WERI-Rb-1 (cell line): ENCODE results near the gene REXO1.

Source experiments
- DNase-seq: peaks from one replicate; pipeline ENCODE4 v3.0.0-alpha.2; 2020
- H3K27ac ChIP-seq: fragments of 250-450 bp; sonication (Bioruptor Pico); 2 replicates; pipeline ENCODE4 v1.5.1; 2020; ENCODE audit warnings: mild to moderate bottlenecking, moderate library complexity
- H3K27me3 ChIP-seq: fragments of 250-450 bp; sonication (Bioruptor Pico); 2 replicates; pipeline ENCODE4 v1.5.1; 2021; ENCODE audit warnings: mild to moderate bottlenecking, low read depth, moderate library complexity; ENCODE audit not compliant: insufficient read depth, severe bottlenecking
- H3K36me3 ChIP-seq: fragments of 250-450 bp; sonication (Bioruptor Pico); 2 replicates; pipeline ENCODE4 v1.5.1; 2020; ENCODE audit warnings: mild to moderate bottlenecking, moderate library complexity
- H3K4me3 ChIP-seq: 2 replicates; pipeline ENCODE4 v1.5.1; 2011; ENCODE audit warnings: low read depth, mild to moderate bottlenecking, control low read depth, low read length
- H3K9me3 ChIP-seq: fragments of 250-450 bp; sonication (Bioruptor Pico); 2 replicates; pipeline ENCODE4 v1.5.1; 2021; ENCODE audit warnings: mild to moderate bottlenecking, moderate library complexity; ENCODE audit not compliant: severe bottlenecking
- TF ChIP-seq, protein P1 (sequence below): IDR thresholded peaks from 2 replicates; pipeline ENCODE4 v1.5.1; 2011; ENCODE audit warnings: low read depth, mild to moderate bottlenecking, control low read depth, inconsistent platforms, low read length

REXO1 gene

DNA sequence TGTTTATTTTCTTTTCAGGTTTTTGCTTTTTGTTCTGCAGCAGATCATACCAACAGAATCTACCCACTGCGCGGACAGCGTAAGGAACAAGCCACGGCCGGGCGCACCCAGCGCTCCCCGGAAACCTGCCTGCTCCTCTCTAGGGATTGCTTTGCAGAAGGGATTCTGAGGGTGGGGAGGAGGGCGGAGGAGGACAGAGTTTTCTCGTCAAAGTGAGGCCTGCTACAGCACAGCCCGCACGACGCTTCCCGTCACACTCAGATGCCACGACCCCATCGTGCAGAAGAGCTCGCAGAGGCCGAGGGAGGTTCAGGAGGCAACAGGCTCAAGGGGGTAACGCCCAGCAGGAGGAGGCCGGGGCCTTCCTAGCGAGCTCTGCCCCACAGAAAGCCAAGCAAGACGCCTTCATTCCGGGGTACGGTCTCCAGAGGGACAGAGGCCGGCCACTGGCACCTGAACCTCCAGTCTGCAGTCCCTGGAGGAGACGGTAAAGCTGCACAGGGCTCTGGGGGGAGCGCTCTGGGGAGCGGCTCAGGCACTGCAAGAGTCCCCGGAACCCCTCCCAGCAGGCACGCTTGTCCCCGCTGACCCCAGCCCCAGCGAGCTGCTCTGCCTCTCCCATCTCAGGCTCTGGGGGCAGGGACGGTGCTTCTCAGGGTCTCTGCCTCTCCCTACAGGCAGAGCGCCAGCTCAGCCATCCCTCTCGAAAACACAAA is 6.9 kb downstream of the REXO1 start:
- H3K27ac ChIP-seq = no peak overlapping the region
- TF ChIP-seq, protein P1, sequence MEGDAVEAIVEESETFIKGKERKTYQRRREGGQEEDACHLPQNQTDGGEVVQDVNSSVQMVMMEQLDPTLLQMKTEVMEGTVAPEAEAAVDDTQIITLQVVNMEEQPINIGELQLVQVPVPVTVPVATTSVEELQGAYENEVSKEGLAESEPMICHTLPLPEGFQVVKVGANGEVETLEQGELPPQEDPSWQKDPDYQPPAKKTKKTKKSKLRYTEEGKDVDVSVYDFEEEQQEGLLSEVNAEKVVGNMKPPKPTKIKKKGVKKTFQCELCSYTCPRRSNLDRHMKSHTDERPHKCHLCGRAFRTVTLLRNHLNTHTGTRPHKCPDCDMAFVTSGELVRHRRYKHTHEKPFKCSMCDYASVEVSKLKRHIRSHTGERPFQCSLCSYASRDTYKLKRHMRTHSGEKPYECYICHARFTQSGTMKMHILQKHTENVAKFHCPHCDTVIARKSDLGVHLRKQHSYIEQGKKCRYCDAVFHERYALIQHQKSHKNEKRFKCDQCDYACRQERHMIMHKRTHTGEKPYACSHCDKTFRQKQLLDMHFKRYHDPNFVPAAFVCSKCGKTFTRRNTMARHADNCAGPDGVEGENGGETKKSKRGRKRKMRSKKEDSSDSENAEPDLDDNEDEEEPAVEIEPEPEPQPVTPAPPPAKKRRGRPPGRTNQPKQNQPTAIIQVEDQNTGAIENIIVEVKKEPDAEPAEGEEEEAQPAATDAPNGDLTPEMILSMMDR = no peak
- H3K27me3 ChIP-seq = no peaks in the 10 kb centered on the region
- H3K36me3 ChIP-seq = peaks cover 18% of the 10 kb centered on the region
- H3K4me3 ChIP-seq = no peak overlapping the region
- no peak for DNase-seq
- no peaks in the 10 kb centered on the region for H3K9me3 ChIP-seq

DNA sequence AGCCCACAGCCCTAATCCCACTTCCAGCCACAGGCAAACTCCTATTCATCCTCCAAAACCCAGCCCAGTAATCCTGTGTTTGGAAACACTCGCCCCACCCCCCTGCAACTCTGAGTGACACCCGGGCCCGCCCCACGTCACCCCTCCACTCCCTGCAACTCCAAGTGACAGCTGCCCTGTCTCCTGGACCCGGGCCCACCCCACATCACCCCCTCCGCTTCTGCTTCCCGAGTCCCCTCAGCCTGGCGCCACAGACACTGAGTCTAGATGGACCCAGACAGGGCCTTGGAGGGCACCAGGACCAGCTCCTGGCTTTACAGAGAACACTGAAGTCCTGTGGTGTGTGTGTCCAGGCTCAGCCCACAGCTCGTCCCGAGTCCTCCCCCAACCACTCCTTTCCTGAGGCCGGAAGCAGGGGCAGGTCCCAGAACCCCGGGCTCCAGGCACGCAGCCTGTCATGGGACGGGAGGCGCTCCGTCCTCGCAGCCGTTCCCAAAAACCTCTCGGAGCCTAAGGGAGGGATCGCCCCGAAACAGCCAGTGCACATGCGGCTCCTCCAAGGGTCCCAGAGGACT is 7.7 kb downstream of the REXO1 start:
- no peaks in the 10 kb centered on the region for H3K27me3 ChIP-seq
- no peak for DNase-seq
- no peak overlapping the region for H3K27ac ChIP-seq

GRCh38 chr19:1839658-1840540 is 8.4 kb downstream of the REXO1 start:
- no peak for DNase-seq
- Histone ChIP-seq H3K27ac (no peak overlapping the region), H3K27me3 (no peaks in the 10 kb centered on the region), H3K9me3 (no peaks in the 10 kb centered on the region), H3K4me3 (no peak overlapping the region), H3K36me3 (peaks cover 3% of the 10 kb centered on the region)
- TF ChIP-seq, protein P1 = no peak

More for the DNA sequence above, 7.7 kb downstream of the REXO1 start:
- TF ChIP-seq, protein P1 = no peak
- H3K9me3 ChIP-seq = no peaks in the 10 kb centered on the region
- no peak overlapping the region for H3K4me3 ChIP-seq
- peaks cover 10% of the 10 kb centered on the region for H3K36me3 ChIP-seq

GRCh38 chr19:1837625-1838105 is 10.6 kb downstream of the REXO1 start:
- peak; percentile 79 for DNase-seq
- TF ChIP-seq, protein P1 = peak; percentile 95

GRCh38 chr19:1837222-1837565 is 11.1 kb downstream of the REXO1 start:
- H3K4me3 ChIP-seq = no peak overlapping the region
- H3K27ac ChIP-seq = peak overlapping the region; percentile 33
- no peaks in the 10 kb centered on the region for H3K27me3 ChIP-seq
- H3K9me3 ChIP-seq = no peaks in the 10 kb centered on the region
- TF ChIP-seq, protein P1 = no peak
- no peaks in the 10 kb centered on the region for H3K36me3 ChIP-seq
- DNase-seq = no peak

More at GRCh38 chr19:1837625-1838105, 10.6 kb downstream of the REXO1 start:
- Histone ChIP-seq H3K9me3 (no peaks in the 10 kb centered on the region), H3K36me3 (no peaks in the 10 kb centered on the region; the same call in 1 of the 2 replicates), H3K4me3 (no peak overlapping the region), H3K27ac (peak overlapping the region; percentile 33), H3K27me3 (no peaks in the 10 kb centered on the region)
